Measurements from ENCODE around the gene ACYP2. TPM values are rescaled to one million over a fixed set of nuclear protein-coding genes. Genes with fewer than 3 reads are reported as not detected.

The ACYP2 gene
- total RNA-seq, 4 donors from 2014 or later = 10.3 to 44.3 (median 21.7) TPM

GRCh38 chr2:54254180-54254579, 138.8 kb downstream of the ACYP2 start:
- DNase-seq = no peak
- Histone ChIP-seq H3K9me3 (no peaks in the 10 kb centered on the region), H3K27ac (no peak overlapping the region), H3K36me3 (no peaks in the 10 kb centered on the region), H3K4me3 (no peak overlapping the region), H3K4me1 (no peaks in the 10 kb centered on the region), H3K27me3 (no peaks in the 10 kb centered on the region)
- intact Hi-C loops (cut with DNase I; ENCODE audit: low total_unique reads) = no loop called here
- TF ChIP-seq CTCF (IDR thresholded peaks at IDR 0.05) = no peak
- no peak for TF ChIP-seq POLR2A (IDR thresholded peaks at IDR 0.05)

GRCh38 chr2:54255230-54256090, 140.0 kb downstream of the ACYP2 start:
- Histone ChIP-seq H3K4me1 (no peaks in the 10 kb centered on the region), H3K36me3 (no peaks in the 10 kb centered on the region), H3K27ac (no peak overlapping the region), H3K27me3 (no peaks in the 10 kb centered on the region), H3K4me3 (no peak overlapping the region), H3K9me3 (no peaks in the 10 kb centered on the region)
- intact Hi-C loops (cut with DNase I; ENCODE audit: low total_unique reads) = no loop called here
- TF ChIP-seq POLR2A (IDR thresholded peaks at IDR 0.05) = no peak
- no peak for DNase-seq

GRCh38 chr2:54256091-54256694, 140.8 kb downstream of the ACYP2 start, which contains the start of gene TSPYL6:
TSPYL6 (minus strand) TSS chr2:54256229; CDS start chr2:54256151, 78 bp downstream.
- DNase-seq = no peak
- TF ChIP-seq CTCF (IDR thresholded peaks at IDR 0.05) (no peak), POLR2A (IDR thresholded peaks at IDR 0.05) (no peak)
- Histone ChIP-seq H3K9me3 (no peaks in the 10 kb centered on the region), H3K36me3 (no peaks in the 10 kb centered on the region), H3K4me3 (no peak within 1 kb of the TSS), H3K27me3 (no peaks in the 10 kb centered on the region), H3K27ac (no peak within 1 kb of the TSS), H3K4me1 (no peaks in the 10 kb centered on the region)
- intact Hi-C loops (cut with DNase I; ENCODE audit: low total_unique reads) = no loop called here

GRCh38 chr2:54258166-54258565, 142.8 kb downstream of the ACYP2 start:
- TF ChIP-seq CTCF (IDR thresholded peaks at IDR 0.05) (no peak), POLR2A (IDR thresholded peaks at IDR 0.05) (no peak)
- no peaks in the 10 kb centered on the region for H3K4me1 ChIP-seq
- no peaks in the 10 kb centered on the region for H3K36me3 ChIP-seq
- intact Hi-C loops (cut with DNase I; ENCODE audit: low total_unique reads) = no loop called here
- H3K27ac ChIP-seq = no peak overlapping the region
- no peaks in the 10 kb centered on the region for H3K27me3 ChIP-seq
- H3K4me3 ChIP-seq = no peak overlapping the region
- DNase-seq = no peak
- H3K9me3 ChIP-seq = no peaks in the 10 kb centered on the region

DNA sequence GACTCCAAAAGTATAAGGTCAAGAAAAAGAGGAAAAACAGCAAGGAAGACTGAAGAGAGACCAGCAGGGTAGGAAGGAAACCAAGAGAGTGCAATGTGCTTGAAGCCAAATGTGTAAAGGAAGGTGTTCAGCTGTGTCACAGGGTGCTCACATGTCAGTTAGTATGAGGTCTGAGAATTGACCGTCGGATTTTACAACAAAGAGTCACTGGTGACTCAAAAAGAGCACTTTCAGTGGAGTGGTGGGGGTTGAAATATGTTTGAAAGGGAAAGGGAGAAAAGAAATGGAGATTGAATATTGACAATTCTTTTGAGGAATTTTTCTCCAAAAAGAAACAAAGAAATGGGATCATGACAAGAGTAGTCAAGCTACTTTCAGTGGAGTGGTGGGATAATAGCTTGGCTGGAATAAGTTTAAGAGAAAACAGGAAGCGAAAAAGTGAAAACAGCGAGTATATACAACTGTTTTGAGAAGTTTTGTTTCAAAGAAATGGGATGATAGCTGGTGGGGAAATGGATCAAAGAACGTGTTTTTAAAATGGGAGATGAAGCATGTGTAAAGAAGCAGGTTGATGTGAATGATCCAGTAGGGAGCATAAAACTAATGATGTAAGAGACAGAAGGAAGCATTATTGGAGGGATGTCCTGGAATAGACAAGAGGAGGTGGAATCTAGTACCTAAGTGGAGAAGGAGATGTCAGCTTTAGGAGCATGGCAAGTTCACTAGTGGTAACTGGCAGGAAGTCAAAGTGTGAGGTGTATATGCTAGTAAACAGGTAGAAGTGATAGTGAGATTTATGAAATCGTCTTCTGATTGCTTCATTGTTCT, 144.2 kb downstream of the ACYP2 start:
- H3K9me3 ChIP-seq = no peaks in the 10 kb centered on the region
- H3K4me1 ChIP-seq = no peaks in the 10 kb centered on the region
- no peak for TF ChIP-seq CTCF (IDR thresholded peaks at IDR 0.05)
- no peak for TF ChIP-seq POLR2A (IDR thresholded peaks at IDR 0.05)
- intact Hi-C loops (cut with DNase I; ENCODE audit: low total_unique reads) = no loop called here
- no peak overlapping the region for H3K4me3 ChIP-seq
- H3K27me3 ChIP-seq = no peaks in the 10 kb centered on the region
- H3K36me3 ChIP-seq = no peaks in the 10 kb centered on the region
- H3K27ac ChIP-seq = no peak overlapping the region
- DNase-seq = no peak
